GM18517 (cell line): ENCODE results near the gene NLRP12.
A peak's percentile ranks its signal among the peaks of the same experiment; 100 is the strongest.
"Not testable (repeated sequence)": the region's sequence is repeated elsewhere in the genome, so short reads cannot be mapped to it uniquely, and the experiment has no call there.

Source experiments
- ATAC-seq: cut with Tn5 transposase; IDR thresholded peaks from one replicate; pipeline ENCODE4 v1.9.1; 2021; ENCODE audit warnings: mild to moderate bottlenecking, moderate library complexity; ENCODE audit not compliant: unreplicated experiment

The NLRP12 gene

GRCh38 chr19:53824134-53824611, at the start of gene NLRP12:
Gene NLRP12, minus strand, starts transcription at chr19:53824314. Its CDS starts 140 bp downstream, at chr19:53824174.
- no peak for ATAC-seq

DNA sequence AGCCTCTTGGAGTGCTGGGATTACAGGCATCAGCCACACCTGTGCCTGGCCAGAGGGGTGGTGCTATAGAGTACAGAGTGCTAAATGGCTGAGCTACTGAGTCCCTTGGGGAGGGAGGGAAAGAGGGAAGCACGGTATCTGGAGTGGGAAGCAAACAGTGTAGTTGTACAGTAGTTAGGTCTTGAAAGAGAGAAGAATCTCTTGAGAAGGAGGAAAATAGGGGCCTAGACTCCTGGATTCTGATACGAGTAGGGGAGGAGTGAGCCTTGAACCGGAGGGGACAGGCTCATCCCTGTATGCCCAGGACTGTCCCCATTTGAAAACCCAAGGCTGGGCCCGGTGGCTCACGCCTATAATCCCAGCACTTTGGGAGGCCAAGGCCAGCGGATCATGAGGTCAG, 48.6 kb upstream of the NLRP12 start:
- no peak for ATAC-seq

GRCh38 chr19:53871454-53871853, 47.3 kb upstream of the NLRP12 start:
- no peak for ATAC-seq

- ATAC-seq: no peak
Observed at GRCh38 chr19:53870485-53870844, 46.4 kb upstream of the NLRP12 start.

DNA sequence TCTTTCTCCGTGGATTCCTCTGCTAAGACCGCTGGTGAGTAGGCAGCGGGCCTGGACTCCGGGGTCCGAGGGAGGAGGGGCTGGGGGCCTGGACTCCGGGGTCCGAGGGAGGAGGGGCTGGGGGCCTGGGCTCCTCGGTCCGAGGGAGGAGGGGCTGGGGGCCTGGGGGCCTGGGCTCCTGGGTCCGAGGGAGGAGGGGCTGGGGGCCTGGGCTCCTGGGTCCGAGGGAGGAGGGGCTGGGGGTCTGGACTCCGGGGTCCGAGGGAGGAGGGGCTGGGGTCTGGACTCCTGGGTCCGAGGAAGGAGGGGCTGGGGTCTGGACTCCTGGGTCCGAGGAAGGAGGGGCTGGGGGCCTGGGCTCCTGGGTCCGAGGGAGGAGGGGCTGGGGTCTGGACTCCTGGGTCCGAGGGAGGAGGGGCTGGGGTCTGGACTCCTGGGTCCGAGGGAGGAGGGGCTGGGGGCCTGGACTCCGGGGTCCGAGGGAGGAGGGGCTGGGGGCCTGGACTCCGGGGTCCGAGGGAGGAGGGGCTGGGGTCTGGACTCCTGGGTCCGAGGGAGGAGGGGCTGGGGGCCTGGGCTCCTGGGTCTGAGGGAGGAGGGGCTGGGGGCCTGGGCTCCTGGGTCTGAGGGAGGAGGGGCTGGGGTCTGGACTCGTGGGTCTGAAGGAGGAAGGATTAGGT, 45.8 kb upstream of the NLRP12 start:
- ATAC-seq: not testable (repeated sequence)

DNA sequence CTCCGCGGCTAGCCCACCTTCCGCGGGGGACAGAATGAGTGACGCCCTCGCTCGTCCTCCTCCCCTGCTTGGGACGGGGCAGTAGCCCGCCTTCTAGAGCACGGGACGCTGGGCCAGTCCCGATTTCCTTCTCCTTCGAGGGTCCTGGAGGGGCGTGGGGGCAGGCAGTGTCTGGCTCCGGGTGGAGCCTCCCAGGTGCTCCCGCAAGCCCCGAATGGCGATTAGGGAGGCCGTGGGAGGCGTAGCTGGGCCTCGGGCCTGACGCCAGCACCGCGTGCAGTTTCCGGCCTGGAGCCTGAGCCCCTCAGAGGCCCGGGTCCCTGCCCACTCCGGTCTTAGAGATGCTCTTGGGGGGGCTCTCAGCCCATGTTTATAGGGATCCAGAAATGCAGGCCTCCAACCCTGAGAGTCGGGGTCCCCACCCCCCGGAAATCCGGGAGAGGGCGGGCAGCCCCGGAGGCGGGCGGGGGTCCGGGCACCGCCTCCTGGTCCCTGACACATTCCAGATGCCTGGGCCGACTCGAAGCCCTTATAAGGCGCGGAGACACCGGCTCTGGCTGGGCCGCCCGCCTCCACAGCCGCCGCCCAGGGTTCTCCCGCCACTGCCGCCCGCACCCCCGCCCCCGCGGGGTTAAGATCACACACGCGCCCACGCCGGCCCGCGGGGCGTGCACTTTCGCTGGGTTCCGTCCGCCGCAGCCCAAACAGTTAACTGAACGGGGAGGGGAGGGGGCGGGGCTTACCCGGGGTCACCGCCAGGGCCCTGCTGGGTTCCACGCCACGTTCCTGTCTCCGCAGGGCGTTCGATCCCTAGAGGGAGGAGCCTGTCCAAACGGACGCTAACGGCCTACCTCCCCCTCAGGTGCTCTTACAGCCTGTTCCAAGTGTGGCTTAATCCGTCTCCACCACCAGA, 45.0 kb upstream of the NLRP12 start:
- no peak for ATAC-seq

- ATAC-seq: no peak
Observed at GRCh38 chr19:53868091-53868891, 44.2 kb upstream of the NLRP12 start.

- peak; percentile 76 for ATAC-seq
Observed at GRCh38 chr19:53867225-53868090, 43.3 kb upstream of the NLRP12 start, which contains the start of gene MYADM. Gene MYADM, plus strand, starts transcription at chr19:53867883. Its CDS starts 5,647 bp downstream, at chr19:53873530.

DNA sequence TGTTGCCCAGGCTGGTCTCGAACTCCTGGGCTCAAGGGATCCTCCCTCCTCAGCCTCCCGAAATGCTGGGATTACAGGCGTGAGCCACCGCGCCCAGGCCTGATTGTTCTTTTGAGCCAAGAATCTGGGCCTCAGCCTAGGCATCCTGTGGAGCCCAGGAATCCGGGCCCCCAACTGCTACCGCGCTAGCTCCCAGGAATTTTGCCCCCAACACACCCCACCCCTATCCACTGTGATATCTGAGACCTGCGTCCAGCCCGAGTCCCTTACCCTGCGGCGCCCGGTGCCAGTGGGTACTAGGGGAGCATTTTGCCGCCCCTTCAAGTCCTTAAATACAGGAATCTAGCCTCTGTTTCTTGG, 42.7 kb upstream of the NLRP12 start:
- ATAC-seq: no peak

DNA sequence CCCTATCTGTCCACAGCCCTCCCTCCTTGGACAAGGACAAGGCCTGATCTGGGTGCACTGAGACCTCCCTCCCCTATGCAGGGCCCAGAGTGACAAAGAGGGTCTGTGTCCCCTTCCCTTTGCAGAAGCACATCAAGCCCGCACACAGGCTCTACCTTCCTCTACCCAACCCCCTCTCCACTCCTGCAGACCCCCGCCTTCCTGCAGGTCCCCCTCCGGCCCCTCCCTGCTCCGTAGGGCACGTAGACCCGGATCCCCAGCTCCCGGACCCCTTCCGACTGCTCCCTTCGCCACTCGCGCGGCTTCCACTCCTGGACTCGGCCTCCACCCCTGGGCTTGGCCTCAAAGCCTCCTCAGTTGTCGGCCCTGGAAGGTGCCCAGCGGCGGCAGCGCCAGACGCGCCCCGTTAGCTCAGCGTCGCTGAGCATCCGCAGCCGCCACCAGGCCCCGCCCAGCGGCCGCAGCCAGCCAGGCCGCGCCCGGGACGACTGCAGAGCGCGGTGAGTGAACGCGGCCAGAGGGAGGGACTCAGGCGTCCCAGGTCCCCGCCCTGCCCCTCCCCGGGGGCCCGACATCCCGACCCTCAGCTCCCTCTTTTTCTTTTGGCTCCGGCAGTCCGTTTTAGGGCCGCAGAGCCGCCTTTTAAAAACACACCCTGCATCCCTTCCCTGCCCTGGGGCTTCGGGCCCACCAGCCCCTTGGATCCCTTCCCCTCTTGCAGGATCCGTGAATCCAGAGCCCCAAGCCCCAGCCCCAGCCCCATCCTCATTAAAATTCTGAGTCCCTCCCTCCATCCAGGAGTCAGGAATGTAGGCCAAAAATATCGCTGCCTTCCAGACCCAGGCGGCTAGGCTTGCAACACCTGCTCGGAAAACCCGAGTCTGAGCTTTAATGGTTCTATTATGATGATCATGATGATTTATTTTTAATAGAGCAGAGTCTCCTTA, 42.1 kb upstream of the NLRP12 start:
- ATAC-seq: no peak

DNA sequence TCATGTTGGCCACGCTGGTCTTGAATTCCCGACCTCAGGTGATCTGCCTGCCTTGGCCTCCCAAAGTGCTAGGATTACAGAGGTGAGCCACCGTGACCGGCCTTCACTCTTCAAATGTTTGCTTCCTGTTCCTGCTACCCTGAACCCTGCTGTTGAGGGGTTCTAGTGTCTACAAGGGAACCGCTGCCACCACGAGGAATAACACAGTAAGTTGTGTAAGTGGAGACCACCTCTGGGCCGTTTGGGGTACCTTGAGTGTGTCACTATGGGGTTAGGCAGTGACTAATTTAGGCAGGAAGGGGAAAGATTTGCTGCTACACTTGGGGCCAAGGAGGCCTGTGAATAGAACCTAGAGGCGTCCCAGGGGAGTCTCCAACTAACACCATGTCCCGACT, 41.4 kb upstream of the NLRP12 start:
- ATAC-seq: no peak

DNA sequence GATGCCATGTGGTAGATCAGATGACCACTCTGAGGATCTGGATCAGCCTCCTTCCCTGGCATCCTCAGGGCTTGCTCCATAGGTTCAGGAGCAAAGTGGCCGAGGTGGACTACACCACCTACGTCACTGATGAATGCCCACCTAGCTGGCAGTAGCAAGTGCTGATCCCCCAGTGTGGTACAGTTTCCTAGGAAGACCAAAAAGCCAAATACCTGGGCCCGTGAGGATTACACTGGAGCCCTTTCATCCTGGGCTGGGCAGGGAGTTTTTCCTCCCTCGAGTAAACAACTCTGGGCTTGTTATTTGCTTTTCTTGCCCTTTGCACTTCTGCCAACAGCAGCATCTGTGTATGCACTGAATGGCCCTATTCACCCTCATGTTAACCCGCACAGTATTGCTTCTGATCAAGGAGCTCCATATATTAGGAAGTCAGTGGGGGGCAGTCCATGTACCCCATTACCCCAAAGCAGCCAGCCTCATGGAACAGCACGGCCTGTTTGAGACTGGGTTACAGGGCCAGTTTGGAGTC, 40.3 kb upstream of the NLRP12 start:
- ATAC-seq: no peak

DNA sequence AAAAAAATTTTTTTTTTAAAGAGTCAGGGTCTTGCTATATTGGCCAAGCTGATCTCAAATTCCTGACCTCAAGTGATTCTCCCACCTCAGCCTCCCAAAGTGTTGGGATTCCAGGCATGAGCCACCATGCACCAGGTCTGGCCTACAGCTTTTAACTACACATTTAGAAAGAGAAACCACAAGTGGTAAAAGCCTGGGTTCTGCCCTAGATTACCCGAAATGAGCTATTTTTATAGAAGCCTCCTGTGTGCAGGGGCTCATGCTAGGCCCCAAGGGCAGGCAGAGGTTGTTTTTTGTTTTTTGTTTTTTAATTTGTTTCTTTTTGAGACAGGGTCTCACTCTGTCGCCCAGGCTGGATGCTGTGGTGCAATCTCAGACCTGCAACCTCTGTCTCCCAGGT, 29.6 kb upstream of the NLRP12 start:
- peak; percentile 46 for ATAC-seq

GRCh38 chr19:53849237-53849676, 25.1 kb upstream of the NLRP12 start:
- no peak for ATAC-seq

- ATAC-seq: no peak
Observed at GRCh38 chr19:53847555-53847954, 23.4 kb upstream of the NLRP12 start.

DNA sequence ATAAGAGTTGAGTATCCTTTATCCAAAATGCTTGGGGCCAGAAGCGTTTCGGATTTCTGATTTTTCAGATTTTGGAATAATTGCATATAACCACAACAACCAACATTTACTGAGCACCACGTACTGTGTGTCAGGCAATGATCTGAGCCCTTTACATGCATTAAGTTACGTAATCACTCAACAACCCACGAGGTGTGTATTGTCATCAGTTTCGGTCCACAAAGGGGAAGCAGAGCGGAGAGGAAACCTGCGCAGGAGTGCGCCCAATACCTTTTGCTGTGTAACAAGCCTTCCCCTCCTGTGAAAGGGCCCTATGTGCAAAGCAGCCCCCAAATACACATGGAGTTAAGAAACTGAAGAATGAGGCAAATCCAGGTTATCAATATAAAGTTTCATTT, 20.7 kb upstream of the NLRP12 start:
- no peak for ATAC-seq

GRCh38 chr19:53840914-53841313, 16.8 kb upstream of the NLRP12 start:
- ATAC-seq: not testable (repeated sequence)

GRCh38 chr19:53840241-53840640, 16.1 kb upstream of the NLRP12 start:
- not testable (repeated sequence) for ATAC-seq

- ATAC-seq: not testable (repeated sequence)
Observed at GRCh38 chr19:53838446-53838845, 14.3 kb upstream of the NLRP12 start.
